HG03025 (cell line): ENCODE data around the gene HMGN1.
"Not testable (repeated sequence)": the region's sequence is repeated elsewhere in the genome, so short reads cannot be mapped to it uniquely, and the experiment has no call there.

ENCODE experiments used
- ATAC-seq: cut with Tn5 transposase; IDR thresholded peaks from one replicate; pipeline ENCODE4 v1.9.1; 2021; ENCODE audit warnings: mild to moderate bottlenecking, moderate library complexity; ENCODE audit not compliant: unreplicated experiment, low FRiP score

HMGN1 gene

DNA sequence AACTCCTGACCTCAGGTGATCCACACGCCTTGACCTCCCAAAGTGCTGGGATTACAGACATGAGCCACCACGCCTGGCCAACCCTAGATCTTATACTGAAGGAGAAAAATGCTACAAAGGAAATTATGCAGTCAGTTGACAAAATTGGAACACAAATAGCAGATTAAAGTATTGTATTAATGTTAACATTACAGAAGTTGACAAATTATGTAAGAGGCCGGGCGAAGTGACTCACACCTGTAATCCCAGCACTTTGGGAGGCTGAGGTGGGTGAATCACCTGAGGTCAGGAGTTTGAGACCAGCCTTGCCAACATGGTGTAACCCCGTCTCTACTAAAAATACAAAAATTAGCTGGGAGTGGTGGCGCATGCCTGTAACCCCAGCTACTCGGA, 21.0 kb upstream of the HMGN1 start:
- not testable (repeated sequence) for ATAC-seq

DNA sequence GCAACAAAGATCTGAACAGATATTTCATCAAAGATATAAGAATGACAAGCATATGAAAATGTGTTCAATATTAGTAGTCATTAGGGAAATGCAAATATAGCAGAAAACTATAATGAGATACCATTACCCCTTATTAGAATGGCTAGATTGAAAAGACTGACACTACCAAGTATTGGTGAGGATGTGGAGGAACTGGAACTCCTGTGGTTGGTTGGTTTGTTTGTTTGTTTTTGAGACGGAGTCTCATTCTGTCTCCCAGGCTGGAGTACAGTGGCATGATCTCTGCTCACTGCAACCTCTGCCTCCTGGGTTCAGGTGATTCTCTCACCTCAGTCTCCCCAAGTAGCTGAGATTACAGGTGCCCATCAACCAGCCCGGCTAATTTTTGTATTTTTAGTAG, 18.9 kb upstream of the HMGN1 start:
- ATAC-seq = no peak

DNA sequence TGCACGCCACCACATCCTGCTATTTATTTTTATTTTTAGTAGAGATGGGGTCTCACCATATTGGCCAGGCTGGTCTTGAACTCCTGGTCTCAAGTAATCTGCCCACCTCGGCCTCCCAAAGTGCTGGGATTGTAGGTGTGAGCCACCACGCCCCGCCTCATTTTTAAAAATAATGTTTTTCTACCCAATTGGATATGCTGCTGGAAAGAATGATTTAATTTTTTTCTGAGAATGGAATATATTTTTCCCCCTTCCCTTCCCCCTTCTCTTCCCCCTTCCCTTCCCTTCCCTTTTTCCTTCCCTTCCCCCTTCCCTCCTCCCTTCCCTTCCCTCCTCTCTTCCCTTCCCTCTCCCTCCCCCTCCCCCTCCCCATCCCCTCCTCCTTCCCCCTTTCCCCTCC, 17.7 kb upstream of the HMGN1 start:
- no peak for ATAC-seq

DNA sequence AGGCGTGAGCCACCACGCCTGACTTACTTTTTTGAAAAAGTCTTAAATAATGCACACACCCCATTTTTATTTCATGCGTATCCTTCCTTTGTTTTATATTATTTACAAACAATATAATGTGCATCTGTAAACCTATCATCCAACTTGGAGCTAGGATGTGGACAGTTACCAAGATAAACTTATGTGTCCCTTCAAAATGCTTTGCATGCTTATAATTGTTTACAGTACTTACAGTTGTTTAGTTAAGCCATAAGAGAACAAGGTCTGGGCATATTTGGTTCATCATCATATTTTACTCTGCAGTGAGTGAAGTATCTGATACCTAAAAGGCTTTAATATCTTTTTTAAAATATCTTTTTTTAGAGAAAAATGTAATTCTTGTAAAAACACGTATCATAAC, 16.1 kb upstream of the HMGN1 start:
- ATAC-seq = no peak

- no peak for ATAC-seq
Measured at GRCh38 chr21:39363607-39364555, 15.0 kb upstream of the HMGN1 start.

- ATAC-seq = no peak
Measured at GRCh38 chr21:39362733-39363132, 13.8 kb upstream of the HMGN1 start.

DNA sequence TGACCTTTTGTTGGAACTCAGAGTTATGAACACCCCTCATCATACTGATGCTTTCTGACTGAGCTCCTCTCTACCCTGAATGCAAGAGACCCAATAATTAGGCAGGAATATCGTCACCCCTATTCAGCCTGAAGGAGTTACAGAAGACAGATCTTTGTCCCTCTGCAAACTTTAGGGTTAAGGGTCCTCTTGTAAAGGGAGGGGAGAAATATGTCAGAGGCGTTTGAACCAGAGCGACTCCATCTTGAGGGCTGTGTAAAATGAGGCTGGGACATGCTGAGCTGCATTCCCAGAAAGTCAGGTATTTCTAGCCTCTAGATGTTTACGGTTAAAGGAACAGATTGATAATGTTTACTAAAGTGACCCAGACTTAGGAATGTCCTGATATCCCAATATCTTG, 10.5 kb upstream of the HMGN1 start:
- no peak for ATAC-seq

DNA sequence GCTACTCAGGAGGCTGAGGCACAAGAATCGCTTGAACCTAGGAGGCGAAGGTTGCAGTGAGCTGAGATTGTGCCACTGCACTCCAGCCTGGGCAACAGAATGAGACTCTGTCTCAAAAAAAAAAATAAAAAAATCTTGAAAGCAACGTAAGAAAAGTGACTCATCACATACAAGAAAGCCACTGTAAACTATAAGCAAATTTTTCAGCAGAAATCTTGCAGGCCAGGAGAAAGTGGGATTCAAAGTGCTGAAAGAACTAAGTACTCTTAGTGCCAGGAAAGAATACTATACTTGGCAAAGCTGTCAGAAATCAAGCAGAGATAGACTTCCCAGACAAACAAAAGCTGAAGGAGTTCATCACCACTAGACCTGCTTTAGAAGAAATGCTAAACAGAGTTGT, 4.4 kb upstream of the HMGN1 start:
- ATAC-seq = no peak

DNA sequence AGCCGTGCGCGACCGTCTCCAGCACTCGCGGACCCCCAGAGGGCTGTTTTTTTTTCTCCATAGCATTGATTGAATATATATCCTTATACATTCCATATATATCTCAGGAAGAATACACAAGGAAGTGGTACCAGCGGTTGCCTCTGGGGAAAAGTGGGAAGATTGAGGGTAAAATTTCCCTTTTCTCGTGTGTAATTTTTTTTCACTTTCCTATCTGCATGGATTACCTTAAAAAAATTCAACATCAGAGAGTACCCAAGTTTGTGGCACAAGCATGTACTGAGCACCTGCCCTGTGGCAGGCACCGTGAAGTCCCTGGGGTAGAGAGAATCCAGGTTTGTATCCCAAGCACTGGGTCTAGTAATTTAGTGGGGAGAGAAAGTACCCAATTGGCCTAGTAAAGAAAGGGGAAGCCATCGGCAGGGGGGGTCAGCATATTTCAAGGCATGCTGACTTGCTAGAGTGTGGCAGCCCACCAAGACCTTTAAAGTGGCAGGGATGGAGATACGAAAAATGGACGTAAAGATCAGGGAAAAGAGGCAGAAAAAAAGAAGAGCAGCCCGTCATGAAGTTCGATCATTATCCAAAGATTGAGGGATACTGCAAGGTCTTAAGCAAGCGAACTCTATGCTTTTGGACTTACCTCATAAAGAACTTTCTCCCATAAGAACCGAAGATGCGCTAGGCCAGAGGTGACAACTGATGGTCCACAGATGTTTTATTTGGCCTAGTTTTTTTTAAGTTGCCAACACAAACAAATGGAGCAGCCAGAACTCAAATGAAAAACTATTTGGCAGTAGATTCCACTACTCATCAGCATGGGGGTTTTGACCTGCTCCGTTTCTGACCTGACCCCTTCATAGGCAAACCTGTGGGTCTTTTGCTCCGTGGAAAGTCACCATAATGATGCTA, 1.5 kb upstream of the HMGN1 start:
- ATAC-seq = no peak

DNA sequence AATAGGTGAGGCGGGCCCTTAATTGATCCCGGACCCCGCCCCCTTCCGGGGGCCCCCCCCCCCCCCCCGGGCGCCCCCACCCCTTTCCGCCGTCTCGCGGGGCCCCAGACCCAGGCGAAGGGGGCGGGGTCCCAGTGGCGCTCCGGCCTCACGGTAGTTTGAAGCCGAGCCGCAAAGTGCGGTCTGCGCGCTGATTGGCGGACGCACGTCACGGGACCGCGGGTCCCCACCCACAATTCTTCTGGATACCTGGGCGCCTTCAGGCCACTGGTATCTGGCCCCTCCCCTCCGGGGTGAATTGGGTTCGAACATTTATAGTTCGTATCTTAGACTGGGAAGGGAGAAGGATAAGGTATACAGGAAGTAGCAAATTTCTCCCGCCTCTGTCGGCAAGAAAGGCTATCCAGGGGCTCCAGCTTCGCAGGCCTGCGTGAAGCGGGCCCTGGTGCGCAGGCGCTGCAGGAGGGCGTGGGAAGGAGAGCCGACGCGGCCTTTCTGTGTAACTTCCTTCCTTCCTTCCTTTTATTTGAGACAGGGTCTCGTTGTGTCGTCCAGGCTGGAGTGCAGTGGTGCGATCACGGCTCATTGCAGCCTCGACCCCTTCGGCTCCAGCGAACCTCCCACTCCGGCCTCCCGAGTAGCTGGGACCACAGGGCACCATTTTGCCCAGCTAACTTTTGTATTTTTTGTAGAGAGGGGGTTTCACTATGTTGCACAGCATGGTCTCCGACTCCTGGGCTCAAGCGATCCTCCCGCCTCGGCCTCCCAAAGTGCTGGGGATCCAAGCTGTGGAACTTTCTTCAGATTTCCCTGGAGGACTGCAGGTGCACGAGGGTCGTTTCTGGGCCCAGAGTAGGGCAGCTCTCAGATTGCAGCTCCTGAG, 564 bp upstream of the HMGN1 start:
- peak; percentile 84 for ATAC-seq

GRCh38 chr21:39348040-39348354, 891 bp downstream of the HMGN1 start:
- peak; percentile 11 for ATAC-seq

DNA sequence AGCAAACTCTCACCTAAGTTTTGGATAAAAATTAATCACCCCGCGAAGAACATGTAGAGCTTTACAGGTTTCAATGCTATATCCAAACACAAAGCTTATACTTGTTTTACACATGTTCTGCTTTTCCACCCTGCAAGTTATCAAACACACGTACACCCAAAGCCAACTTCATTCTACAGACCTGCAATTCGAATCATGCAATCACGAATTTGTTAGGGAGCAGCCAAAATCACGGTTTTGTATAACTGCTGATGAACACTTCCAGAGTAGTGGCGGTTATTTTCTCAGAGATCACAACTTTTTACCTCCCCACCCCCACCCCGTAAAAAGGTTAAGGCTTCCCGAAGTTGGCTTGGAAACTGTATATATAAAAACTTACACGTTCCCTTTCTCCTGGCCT, 1.4 kb downstream of the HMGN1 start:
- no peak for ATAC-seq

DNA sequence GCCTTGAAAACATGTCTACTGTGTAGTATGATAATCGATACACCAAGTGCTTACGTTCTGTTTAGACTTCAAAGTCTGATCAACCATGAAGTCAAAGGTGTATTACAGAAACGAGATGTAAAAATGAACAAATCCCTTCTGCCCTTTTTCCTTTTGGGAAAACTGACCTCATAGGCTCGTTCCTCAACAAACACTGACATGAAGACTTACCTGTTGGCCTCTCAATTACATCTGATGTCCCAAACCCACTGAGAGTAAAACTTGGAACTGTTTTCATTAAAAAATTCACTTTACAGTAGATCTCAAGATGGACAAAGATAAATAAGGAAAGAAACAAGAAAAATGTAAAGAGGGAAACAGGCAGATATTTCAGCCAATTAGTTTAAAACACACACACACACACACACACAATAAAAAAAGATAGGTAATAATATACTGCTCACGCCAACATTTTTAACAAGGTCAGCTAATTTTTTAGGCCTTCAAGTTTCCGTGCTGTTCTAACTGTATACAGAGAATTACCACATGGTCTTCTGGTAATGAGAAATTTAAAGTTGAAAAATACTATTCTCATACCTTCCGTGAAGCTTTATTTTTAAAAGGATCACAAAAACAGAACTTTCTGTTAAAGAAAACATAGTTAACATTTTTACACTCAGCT, 2.1 kb downstream of the HMGN1 start:
- no peak for ATAC-seq

DNA sequence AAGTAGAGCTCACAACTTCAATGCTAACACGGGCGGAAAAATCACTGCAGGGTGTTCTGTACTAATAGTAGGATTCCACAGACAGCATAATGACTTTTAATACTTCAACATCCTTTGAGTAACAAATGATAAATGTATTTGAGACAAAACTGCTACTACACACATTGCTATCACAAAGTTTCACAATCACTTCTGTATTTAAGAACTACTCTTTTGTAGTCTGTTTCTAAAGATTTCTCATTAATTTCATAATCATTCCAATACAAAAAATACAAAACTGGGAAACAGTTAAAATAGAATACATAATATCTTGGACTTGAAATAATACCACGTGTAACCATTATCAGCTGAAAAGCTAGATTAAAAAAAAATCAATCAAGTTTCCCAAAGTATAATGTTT, 2.7 kb downstream of the HMGN1 start:
- no peak for ATAC-seq

GRCh38 chr21:39345440-39345839, 3.4 kb downstream of the HMGN1 start:
- no peak for ATAC-seq

- ATAC-seq = no peak
Measured at GRCh38 chr21:39344848-39345247, 4.0 kb downstream of the HMGN1 start.

DNA sequence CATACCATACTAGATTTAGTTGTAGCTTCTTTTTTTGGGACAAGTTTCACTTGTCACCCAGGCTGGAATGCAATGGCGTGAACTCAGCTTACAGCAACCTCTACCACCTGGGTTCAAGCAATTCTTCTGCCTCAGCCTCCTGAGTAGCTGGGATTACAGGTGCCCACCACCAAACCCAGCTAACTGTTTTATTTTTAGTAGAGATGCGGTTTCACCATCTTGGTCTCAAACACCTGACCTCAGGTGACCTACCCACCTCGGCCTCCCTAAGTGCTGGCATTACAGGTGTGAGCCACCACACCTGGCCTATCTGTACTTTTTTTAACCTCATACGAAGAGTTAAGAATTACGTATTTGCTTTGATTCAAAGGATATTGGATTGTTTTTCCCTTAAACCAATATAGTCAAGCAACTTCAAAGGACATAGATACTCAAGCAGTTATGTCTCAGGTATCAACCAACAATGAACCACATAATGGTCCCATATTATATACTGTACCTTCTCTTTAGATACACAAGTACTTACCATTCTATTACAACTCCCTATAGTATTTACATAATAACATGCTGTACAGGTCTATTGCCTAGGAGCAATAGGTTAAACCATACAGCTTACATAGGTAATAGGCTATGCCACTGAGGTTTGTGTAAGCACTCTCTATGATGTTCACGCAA, 7.5 kb downstream of the HMGN1 start:
- ATAC-seq = no peak

GRCh38 chr21:39340687-39341086, 8.2 kb downstream of the HMGN1 start:
- no peak for ATAC-seq

DNA sequence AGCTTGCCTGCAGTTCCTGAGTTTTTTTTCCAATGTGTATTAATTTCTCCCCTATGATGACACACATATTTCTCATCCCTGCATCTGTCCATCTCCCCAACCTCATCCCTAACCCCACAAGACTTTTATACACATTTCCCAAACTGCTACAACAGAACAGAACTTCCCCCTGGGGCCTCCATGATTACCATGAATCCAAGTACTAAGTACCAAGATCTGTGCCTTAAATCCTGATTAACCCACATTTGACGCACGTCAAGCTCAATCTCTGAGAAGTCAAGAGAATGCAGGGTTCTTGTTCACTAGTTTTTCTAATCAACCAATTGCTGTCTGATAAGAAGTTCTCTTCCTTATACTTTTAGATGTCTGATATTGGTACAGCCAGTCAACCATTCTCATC, 9.7 kb downstream of the HMGN1 start:
- no peak for ATAC-seq
